ENCODE results near the gene ATG16L2.

Gene ATG16L2

GRCh38 chr11:72821920-72822799 lies 7.9 kb downstream of the ATG16L2 start:
- H3K4me3 ChIP-seq (ENCODE audit: insufficient read length, low read depth), result peak overlapping the region; percentile 53
- H3K9ac ChIP-seq (ENCODE audit: insufficient read length, low read depth), result peak overlapping the region; percentile 82
- peaks cover 2% of the 10 kb centered on the region for H3K4me1 ChIP-seq (ENCODE audit: insufficient read depth, insufficient read length)
- no peaks in the 10 kb centered on the region for H3K27me3 ChIP-seq (ENCODE audit: insufficient read depth, insufficient read length)
- no peaks in the 10 kb centered on the region for H3K9me3 ChIP-seq (ENCODE audit: insufficient read depth, low read length)
- TF ChIP-seq SUZ12 (IDR thresholded peaks at IDR 0.05; ENCODE audit: extremely low read depth, insufficient read depth, insufficient read length) (no peak), YY1 (IDR thresholded peaks at IDR 0.05; ENCODE audit: insufficient read depth, insufficient read length) (no peak), ZNF274 (IDR thresholded peaks at IDR 0.05; ENCODE audit: low read depth, low read length) (no peak)
- DNase-seq (ENCODE audit: low read depth, low spot score), result peak; percentile 85
- peaks cover 20% of the 10 kb centered on the region for H3K36me3 ChIP-seq (ENCODE audit: insufficient read depth, insufficient read length, low read length)

- TF ChIP-seq ZNF274 (IDR thresholded peaks at IDR 0.05; ENCODE audit: low read depth, low read length) (no peak), SUZ12 (IDR thresholded peaks at IDR 0.05; ENCODE audit: extremely low read depth, insufficient read depth, insufficient read length) (no peak), YY1 (IDR thresholded peaks at IDR 0.05; ENCODE audit: insufficient read depth, insufficient read length) (no peak)
- Histone ChIP-seq H3K9me3 (ENCODE audit: insufficient read depth, low read length) (no peaks in the 10 kb centered on the region), H3K9ac (ENCODE audit: insufficient read length, low read depth) (no peak overlapping the region), H3K4me1 (ENCODE audit: insufficient read depth, insufficient read length) (peaks cover 2% of the 10 kb centered on the region), H3K27me3 (ENCODE audit: insufficient read depth, insufficient read length) (no peaks in the 10 kb centered on the region), H3K36me3 (ENCODE audit: insufficient read depth, insufficient read length, low read length) (peaks cover 13% of the 10 kb centered on the region), H3K4me3 (ENCODE audit: insufficient read length, low read depth) (no peak overlapping the region)
- DNase-seq (ENCODE audit: low read depth, low spot score), result no peak
Observed at GRCh38 chr11:72823105-72823804, 9.0 kb downstream of the ATG16L2 start.

- TF ChIP-seq YY1 (IDR thresholded peaks at IDR 0.05; ENCODE audit: insufficient read depth, insufficient read length), result no peak
- TF ChIP-seq SUZ12 (IDR thresholded peaks at IDR 0.05; ENCODE audit: extremely low read depth, insufficient read depth, insufficient read length), result no peak
- no peak for TF ChIP-seq ZNF274 (IDR thresholded peaks at IDR 0.05; ENCODE audit: low read depth, low read length)
- no peaks in the 10 kb centered on the region for H3K27me3 ChIP-seq (ENCODE audit: insufficient read depth, insufficient read length)
- H3K4me1 ChIP-seq (ENCODE audit: insufficient read depth, insufficient read length), result peaks cover 2% of the 10 kb centered on the region
- H3K9ac ChIP-seq (ENCODE audit: insufficient read length, low read depth), result no peak overlapping the region
- H3K36me3 ChIP-seq (ENCODE audit: insufficient read depth, insufficient read length, low read length), result peaks cover 13% of the 10 kb centered on the region
- DNase-seq (ENCODE audit: low read depth, low spot score), result no peak
- H3K4me3 ChIP-seq (ENCODE audit: insufficient read length, low read depth), result no peak overlapping the region
- no peaks in the 10 kb centered on the region for H3K9me3 ChIP-seq (ENCODE audit: insufficient read depth, low read length)
Observed at GRCh38 chr11:72824020-72824419, 9.8 kb downstream of the ATG16L2 start.

- peaks cover 2% of the 10 kb centered on the region for H3K4me1 ChIP-seq (ENCODE audit: insufficient read depth, insufficient read length)
- no peak for TF ChIP-seq SUZ12 (IDR thresholded peaks at IDR 0.05; ENCODE audit: extremely low read depth, insufficient read depth, insufficient read length)
- no peak for TF ChIP-seq ZNF274 (IDR thresholded peaks at IDR 0.05; ENCODE audit: low read depth, low read length)
- no peak for TF ChIP-seq YY1 (IDR thresholded peaks at IDR 0.05; ENCODE audit: insufficient read depth, insufficient read length)
- H3K9me3 ChIP-seq (ENCODE audit: insufficient read depth, low read length), result no peaks in the 10 kb centered on the region
- no peak overlapping the region for H3K9ac ChIP-seq (ENCODE audit: insufficient read length, low read depth)
- peaks cover 16% of the 10 kb centered on the region for H3K36me3 ChIP-seq (ENCODE audit: insufficient read depth, insufficient read length, low read length)
- H3K27me3 ChIP-seq (ENCODE audit: insufficient read depth, insufficient read length), result no peaks in the 10 kb centered on the region
- no peak for DNase-seq (ENCODE audit: low read depth, low spot score)
- H3K4me3 ChIP-seq (ENCODE audit: insufficient read length, low read depth), result no peak overlapping the region
Observed at GRCh38 chr11:72824811-72825505, 10.7 kb downstream of the ATG16L2 start.

- Histone ChIP-seq H3K4me3 (ENCODE audit: insufficient read length, low read depth) (no peak overlapping the region), H3K4me1 (ENCODE audit: insufficient read depth, insufficient read length) (peaks cover 2% of the 10 kb centered on the region), H3K9ac (ENCODE audit: insufficient read length, low read depth) (no peak overlapping the region), H3K9me3 (ENCODE audit: insufficient read depth, low read length) (no peaks in the 10 kb centered on the region), H3K36me3 (ENCODE audit: insufficient read depth, insufficient read length, low read length) (peaks cover 13% of the 10 kb centered on the region), H3K27me3 (ENCODE audit: insufficient read depth, insufficient read length) (no peaks in the 10 kb centered on the region)
- no peak for DNase-seq (ENCODE audit: low read depth, low spot score)
- no peak for TF ChIP-seq SUZ12 (IDR thresholded peaks at IDR 0.05; ENCODE audit: extremely low read depth, insufficient read depth, insufficient read length)
- TF ChIP-seq YY1 (IDR thresholded peaks at IDR 0.05; ENCODE audit: insufficient read depth, insufficient read length), result no peak
- TF ChIP-seq ZNF274 (IDR thresholded peaks at IDR 0.05; ENCODE audit: low read depth, low read length), result no peak
Observed at GRCh38 chr11:72825661-72826060, 11.4 kb downstream of the ATG16L2 start.

GRCh38 chr11:72826191-72826941 lies 12.2 kb downstream of the ATG16L2 start:
- H3K4me3 ChIP-seq (ENCODE audit: insufficient read length, low read depth), result no peak overlapping the region
- H3K27me3 ChIP-seq (ENCODE audit: insufficient read depth, insufficient read length), result no peaks in the 10 kb centered on the region
- TF ChIP-seq SUZ12 (IDR thresholded peaks at IDR 0.05; ENCODE audit: extremely low read depth, insufficient read depth, insufficient read length) (no peak), ZNF274 (IDR thresholded peaks at IDR 0.05; ENCODE audit: low read depth, low read length) (no peak), YY1 (IDR thresholded peaks at IDR 0.05; ENCODE audit: insufficient read depth, insufficient read length) (no peak)
- no peak overlapping the region for H3K9ac ChIP-seq (ENCODE audit: insufficient read length, low read depth)
- no peaks in the 10 kb centered on the region for H3K9me3 ChIP-seq (ENCODE audit: insufficient read depth, low read length)
- peaks cover 2% of the 10 kb centered on the region for H3K4me1 ChIP-seq (ENCODE audit: insufficient read depth, insufficient read length)
- peaks cover 11% of the 10 kb centered on the region for H3K36me3 ChIP-seq (ENCODE audit: insufficient read depth, insufficient read length, low read length)
- no peak for DNase-seq (ENCODE audit: low read depth, low spot score)
